Panc1 (cell line): ENCODE results near the gene KCTD5. TPM values are rescaled to one million over a fixed set of nuclear protein-coding genes. Genes with fewer than 3 reads are reported as not detected.
A peak's percentile ranks its signal among the peaks of the same experiment; 100 is the strongest.

Source experiments
- ATAC-seq: fragments of 200-7000 bp; cut with Tn5 transposase; 2 replicates; pipeline ENCODE4 v1.9.1; 2020; ENCODE audit warnings: mild to moderate bottlenecking, moderate library complexity
- BruUV-seq: library from RNA; stranded (reverse); fragments of 400-500 nt; replicated peaks from 2 replicates; lab custom pipeline; 2021; lab: Mats Ljungman, UMichigan
- CTCF ChIA-PET: fragments of 300-600 bp; sonication (Branson Sonifier 250); formaldehyde crosslinking; loops from one replicate; lab custom pipeline; 2022; ENCODE audit warnings: antibody characterized with exemption; lab: Charles Lee
- POLR2A ChIA-PET: fragments of 300-600 bp; sonication (Branson Sonifier 250); formaldehyde crosslinking; loops from one replicate; lab custom pipeline; 2022; ENCODE audit warnings: antibody characterized with exemption; lab: Charles Lee
- DNase-seq: peaks from one replicate; pipeline ENCODE4 v3.0.0-alpha.2; 2010; ENCODE audit warnings: low read depth, low spot score
- H3K27ac ChIP-seq: 2 replicates; pipeline ENCODE4 v1.5.1; 2011; ENCODE audit warnings: mild to moderate bottlenecking, low read length, inconsistent platforms
- H3K27me3 ChIP-seq: fragments of 200-500 bp; sonication (Bioruptor generic); 2 replicates; pipeline ENCODE4 v1.6.0; 2014; ENCODE audit warnings: low read length, inconsistent platforms; ENCODE audit not compliant: control insufficient read depth, insufficient read depth
- H3K36me3 ChIP-seq: fragments of 200-500 bp; sonication (Bioruptor generic); 2 replicates; pipeline ENCODE4 v1.5.1; 2014; ENCODE audit warnings: inconsistent platforms, mild to moderate bottlenecking, low read length, moderate library complexity; ENCODE audit not compliant: control insufficient read depth, insufficient read depth
- H3K4me1 ChIP-seq: 2 replicates; pipeline ENCODE4 v1.5.1; 2011; ENCODE audit warnings: inconsistent platforms, mild to moderate bottlenecking, low read length, moderate library complexity; ENCODE audit not compliant: control insufficient read depth, insufficient read depth
- H3K4me3 ChIP-seq, 2 experiments: 2 replicates each; pipeline ENCODE4 v1.5.1; 2011 to 2012; ENCODE audit warnings: low read depth in 2 of 2, low read length in 2 of 2, mild to moderate bottlenecking in 2 of 2, inconsistent platforms in 1 of 2, moderate library complexity in 1 of 2
- H3K9me3 ChIP-seq: fragments of 200-500 bp; sonication (Bioruptor generic); 2 replicates; pipeline ENCODE4 v1.5.1; 2014; ENCODE audit warnings: low read depth, mild to moderate bottlenecking, inconsistent platforms, low read length, moderate library complexity; ENCODE audit not compliant: control insufficient read depth, insufficient read depth
- POLR2AphosphoS5 ChIP-seq: IDR thresholded peaks from 2 replicates; pipeline ENCODE4 v1.6.1; 2012; ENCODE audit warnings: mild to moderate bottlenecking, low read depth, low read length, moderate library complexity
- SIN3A ChIP-seq: IDR thresholded peaks from 2 replicates; pipeline ENCODE4 v1.6.1; 2012; ENCODE audit warnings: low read depth, mild to moderate bottlenecking, low read length, moderate library complexity, borderline replicate concordance; ENCODE audit not compliant: insufficient read depth
- TCF7L2 ChIP-seq: IDR thresholded peaks from 2 replicates; pipeline ENCODE4 v1.6.1; 2011; ENCODE audit warnings: mild to moderate bottlenecking, low read depth, low read length, inconsistent platforms
- in situ Hi-C: cut with HindIII; loops from 2 replicates; pipeline ENCODE4 v1.10.0; 2016; ENCODE audit warnings: low sequenced_read_pairs, low pct_unique_long_range_greater_than_20kb
- intact Hi-C: fragments of 100-400 bp; cut with micrococcal nuclease; formaldehyde crosslinking; loops from one replicate; pipeline ENCODE4 v1.10.0; 2022; ENCODE audit not compliant: unreplicated experiment
- total RNA-seq: library from RNA; stranded (reverse); gene quantifications from one replicate; pipeline ENCODE4 v1.2.1, GENCODE V29; 2021; ENCODE audit not compliant: unreplicated experiment
- TF ChIP-seq, protein P1 (sequence below): fragments of 450-650 bp; IDR thresholded peaks from 2 replicates; pipeline ENCODE4 v1.5.1; 2017; ENCODE audit warnings: mild to moderate bottlenecking
- TF ChIP-seq, protein P2 (sequence below), 2 experiments: IDR thresholded peaks; 2 replicates each; pipeline ENCODE4 v1.6.1; 2011 to 2012; ENCODE audit warnings: low read depth in 2 of 2, control low read depth in 1 of 2, low read length in 1 of 2, mild to moderate bottlenecking in 1 of 2, moderate library complexity in 1 of 2; ENCODE audit not compliant: insufficient read depth in 1 of 2

Gene KCTD5
- total RNA-seq, 1 experiment from 2014 or later = 61.1 TPM

DNA sequence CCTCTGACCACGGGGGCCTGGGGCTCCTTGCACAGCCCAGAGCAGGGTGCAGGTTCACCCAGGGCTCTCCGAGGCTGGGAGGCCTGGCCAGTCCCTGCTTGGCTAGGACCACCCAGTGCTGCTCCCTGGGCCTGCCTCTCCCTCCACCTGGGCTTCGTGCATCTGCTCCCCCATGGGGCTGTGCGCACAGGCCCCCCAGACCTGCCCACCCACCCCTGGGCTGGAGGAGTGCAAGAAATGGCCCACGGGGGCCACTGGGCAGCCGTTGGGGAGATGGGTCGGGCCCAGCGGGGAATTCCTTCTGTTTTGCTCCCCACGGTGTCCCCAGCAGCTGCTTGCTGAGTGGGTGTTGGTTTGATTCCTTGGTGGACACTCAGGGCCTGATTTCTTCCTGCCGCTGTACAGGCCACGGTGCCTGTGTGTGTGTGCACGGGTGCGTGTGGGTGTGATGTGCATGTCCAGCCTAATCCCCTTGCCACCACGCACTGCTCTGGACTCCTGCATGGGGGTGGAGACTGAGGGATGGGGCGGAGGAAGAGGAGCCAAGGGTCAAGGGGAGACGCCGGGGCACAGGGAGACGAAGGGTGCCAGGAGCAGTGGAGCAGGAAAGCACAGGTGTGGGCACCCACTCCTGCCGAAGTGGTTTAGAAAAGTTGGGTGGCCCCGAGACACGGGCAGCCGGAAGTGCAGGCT lies 29.2 kb downstream of the KCTD5 start:
- no peak overlapping the region for H3K4me3 ChIP-seq
- BruUV-seq = no TSS peak
- no peaks in the 10 kb centered on the region for H3K36me3 ChIP-seq
- no peaks in the 10 kb centered on the region for H3K27me3 ChIP-seq
- no peaks in the 10 kb centered on the region for H3K9me3 ChIP-seq
- DNase-seq (no peak), ATAC-seq (peak; percentile 20)
- in situ Hi-C loops = no loop called here
- POLR2A ChIA-PET = interaction anchor here (0.5 kb wide), 1 partner anchor 41 kb away, joined by 6 read pairs; the partner anchor contains the start of gene SRRM2
- CTCF ChIA-PET = no interaction called here
- H3K4me1 ChIP-seq = no peaks in the 10 kb centered on the region; the same call in 1 of the 2 replicates
- TF ChIP-seq, protein P1, sequence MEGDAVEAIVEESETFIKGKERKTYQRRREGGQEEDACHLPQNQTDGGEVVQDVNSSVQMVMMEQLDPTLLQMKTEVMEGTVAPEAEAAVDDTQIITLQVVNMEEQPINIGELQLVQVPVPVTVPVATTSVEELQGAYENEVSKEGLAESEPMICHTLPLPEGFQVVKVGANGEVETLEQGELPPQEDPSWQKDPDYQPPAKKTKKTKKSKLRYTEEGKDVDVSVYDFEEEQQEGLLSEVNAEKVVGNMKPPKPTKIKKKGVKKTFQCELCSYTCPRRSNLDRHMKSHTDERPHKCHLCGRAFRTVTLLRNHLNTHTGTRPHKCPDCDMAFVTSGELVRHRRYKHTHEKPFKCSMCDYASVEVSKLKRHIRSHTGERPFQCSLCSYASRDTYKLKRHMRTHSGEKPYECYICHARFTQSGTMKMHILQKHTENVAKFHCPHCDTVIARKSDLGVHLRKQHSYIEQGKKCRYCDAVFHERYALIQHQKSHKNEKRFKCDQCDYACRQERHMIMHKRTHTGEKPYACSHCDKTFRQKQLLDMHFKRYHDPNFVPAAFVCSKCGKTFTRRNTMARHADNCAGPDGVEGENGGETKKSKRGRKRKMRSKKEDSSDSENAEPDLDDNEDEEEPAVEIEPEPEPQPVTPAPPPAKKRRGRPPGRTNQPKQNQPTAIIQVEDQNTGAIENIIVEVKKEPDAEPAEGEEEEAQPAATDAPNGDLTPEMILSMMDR = no peak
- TF ChIP-seq, protein P2, sequence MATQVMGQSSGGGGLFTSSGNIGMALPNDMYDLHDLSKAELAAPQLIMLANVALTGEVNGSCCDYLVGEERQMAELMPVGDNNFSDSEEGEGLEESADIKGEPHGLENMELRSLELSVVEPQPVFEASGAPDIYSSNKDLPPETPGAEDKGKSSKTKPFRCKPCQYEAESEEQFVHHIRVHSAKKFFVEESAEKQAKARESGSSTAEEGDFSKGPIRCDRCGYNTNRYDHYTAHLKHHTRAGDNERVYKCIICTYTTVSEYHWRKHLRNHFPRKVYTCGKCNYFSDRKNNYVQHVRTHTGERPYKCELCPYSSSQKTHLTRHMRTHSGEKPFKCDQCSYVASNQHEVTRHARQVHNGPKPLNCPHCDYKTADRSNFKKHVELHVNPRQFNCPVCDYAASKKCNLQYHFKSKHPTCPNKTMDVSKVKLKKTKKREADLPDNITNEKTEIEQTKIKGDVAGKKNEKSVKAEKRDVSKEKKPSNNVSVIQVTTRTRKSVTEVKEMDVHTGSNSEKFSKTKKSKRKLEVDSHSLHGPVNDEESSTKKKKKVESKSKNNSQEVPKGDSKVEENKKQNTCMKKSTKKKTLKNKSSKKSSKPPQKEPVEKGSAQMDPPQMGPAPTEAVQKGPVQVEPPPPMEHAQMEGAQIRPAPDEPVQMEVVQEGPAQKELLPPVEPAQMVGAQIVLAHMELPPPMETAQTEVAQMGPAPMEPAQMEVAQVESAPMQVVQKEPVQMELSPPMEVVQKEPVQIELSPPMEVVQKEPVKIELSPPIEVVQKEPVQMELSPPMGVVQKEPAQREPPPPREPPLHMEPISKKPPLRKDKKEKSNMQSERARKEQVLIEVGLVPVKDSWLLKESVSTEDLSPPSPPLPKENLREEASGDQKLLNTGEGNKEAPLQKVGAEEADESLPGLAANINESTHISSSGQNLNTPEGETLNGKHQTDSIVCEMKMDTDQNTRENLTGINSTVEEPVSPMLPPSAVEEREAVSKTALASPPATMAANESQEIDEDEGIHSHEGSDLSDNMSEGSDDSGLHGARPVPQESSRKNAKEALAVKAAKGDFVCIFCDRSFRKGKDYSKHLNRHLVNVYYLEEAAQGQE (IDR thresholded peaks at IDR 0.05; ENCODE audit: insufficient read depth in 1 of 2, low read depth in 2 of 2, low read length in 1 of 2) = no peak
- TF ChIP-seq POLR2AphosphoS5 = no peak
- no peak for TF ChIP-seq TCF7L2
- TF ChIP-seq SIN3A = no peak
- H3K27ac ChIP-seq = no peak overlapping the region
- intact Hi-C loops = no loop called here

DNA sequence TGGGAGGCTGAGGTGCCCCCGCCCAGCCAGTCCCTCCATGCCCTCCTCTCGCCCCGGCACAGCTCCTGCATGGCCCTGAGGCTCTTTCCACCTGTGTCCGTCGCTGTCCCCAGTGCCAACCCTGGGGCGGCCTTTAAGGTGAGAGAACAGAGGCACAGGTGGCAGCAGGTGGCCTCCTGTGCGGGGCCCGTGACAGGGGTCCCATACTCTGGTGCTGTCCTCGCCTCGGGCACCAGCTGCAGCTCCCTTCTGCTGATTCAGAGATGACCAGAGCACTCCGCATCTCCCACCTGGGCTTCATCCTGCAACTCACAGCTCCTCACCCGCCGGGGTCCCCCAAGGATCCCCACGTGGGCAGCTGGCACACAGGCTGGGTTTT lies 29.7 kb downstream of the KCTD5 start:
- Histone ChIP-seq H3K4me3 (no peak overlapping the region), H3K9me3 (no peaks in the 10 kb centered on the region), H3K27me3 (no peaks in the 10 kb centered on the region), H3K27ac (no peak overlapping the region), H3K4me1 (no peaks in the 10 kb centered on the region; the same call in none of the 2 replicates), H3K36me3 (no peaks in the 10 kb centered on the region)
- DNase-seq (no peak), ATAC-seq (peak; percentile 3; the same call in 1 of the 2 replicates)
- intact Hi-C loops (no loop called here), in situ Hi-C loops (no loop called here)
- TF ChIP-seq, protein P2 (IDR thresholded peaks at IDR 0.05; ENCODE audit: insufficient read depth in 1 of 2, low read depth in 2 of 2, low read length in 1 of 2) = no peak
- TF ChIP-seq SIN3A (no peak), TCF7L2 (no peak), POLR2AphosphoS5 (no peak)
- TF ChIP-seq, protein P1 = no peak
- CTCF ChIA-PET = interaction anchor here (0.7 kb wide), 1 partner anchor 112 kb away, joined by 6 read pairs; no protein-coding TSS in a partner anchor
- POLR2A ChIA-PET = interaction anchor here (0.5 kb wide), 1 partner anchor 41 kb away, joined by 6 read pairs; the partner anchor contains the start of gene SRRM2
- no TSS peak for BruUV-seq
